Measurements from ENCODE around the gene MVK.

GRCh38 chr12:109538191-109538863 lies 35.3 kb upstream of the MVK start:
- TF ChIP-seq, protein P1, sequence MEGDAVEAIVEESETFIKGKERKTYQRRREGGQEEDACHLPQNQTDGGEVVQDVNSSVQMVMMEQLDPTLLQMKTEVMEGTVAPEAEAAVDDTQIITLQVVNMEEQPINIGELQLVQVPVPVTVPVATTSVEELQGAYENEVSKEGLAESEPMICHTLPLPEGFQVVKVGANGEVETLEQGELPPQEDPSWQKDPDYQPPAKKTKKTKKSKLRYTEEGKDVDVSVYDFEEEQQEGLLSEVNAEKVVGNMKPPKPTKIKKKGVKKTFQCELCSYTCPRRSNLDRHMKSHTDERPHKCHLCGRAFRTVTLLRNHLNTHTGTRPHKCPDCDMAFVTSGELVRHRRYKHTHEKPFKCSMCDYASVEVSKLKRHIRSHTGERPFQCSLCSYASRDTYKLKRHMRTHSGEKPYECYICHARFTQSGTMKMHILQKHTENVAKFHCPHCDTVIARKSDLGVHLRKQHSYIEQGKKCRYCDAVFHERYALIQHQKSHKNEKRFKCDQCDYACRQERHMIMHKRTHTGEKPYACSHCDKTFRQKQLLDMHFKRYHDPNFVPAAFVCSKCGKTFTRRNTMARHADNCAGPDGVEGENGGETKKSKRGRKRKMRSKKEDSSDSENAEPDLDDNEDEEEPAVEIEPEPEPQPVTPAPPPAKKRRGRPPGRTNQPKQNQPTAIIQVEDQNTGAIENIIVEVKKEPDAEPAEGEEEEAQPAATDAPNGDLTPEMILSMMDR (IDR thresholded peaks at IDR 0.05): no peak
- no peak for TF ChIP-seq POLR2A (IDR thresholded peaks at IDR 0.05)

Measured in breast epithelium (tissue), 3 donors.